Hepatocyte (in vitro differentiated cells): ENCODE data around the gene C14orf119.

ENCODE experiments used
- CTCF ChIP-seq: fragments of 200-600 bp; sonication (generic); IDR thresholded peaks from 2 replicates; pipeline ENCODE4 v1.5.1; 2016; ENCODE audit warnings: antibody characterized with exemption, mild to moderate bottlenecking; ENCODE audit not compliant: poor library complexity
- EZH2 ChIP-seq: fragments of 200-600 bp; sonication (generic); IDR thresholded peaks from 2 replicates; pipeline ENCODE4 v1.6.1; 2016; ENCODE audit warnings: antibody characterized with exemption, mild to moderate bottlenecking, borderline replicate concordance
- EZH2phosphoT487 ChIP-seq: fragments of 200-600 bp; sonication (generic); IDR thresholded peaks from one replicate; pipeline ENCODE4 v1.6.1; 2018; ENCODE audit warnings: antibody characterized with exemption, mild to moderate bottlenecking, low read depth, moderate library complexity; ENCODE audit not compliant: unreplicated experiment, severe bottlenecking

GRCh38 chr14:23125933-23126524 lies 30.7 kb downstream of the C14orf119 start:
- TF ChIP-seq CTCF = no peak
- no peak for TF ChIP-seq EZH2
- no peak for TF ChIP-seq EZH2phosphoT487
